Stimulated activated CD4-positive, alpha-beta T cell treated with anti-CD3 and anti-CD28 coated beads, Interleukin-12 subunit alpha, Interleukin-12 subunit beta, amount 100 ng/mL, for 48 hours (primary cell): ENCODE measurements around the gene UBXN10.
"Not testable (repeated sequence)": the region's sequence is repeated elsewhere in the genome, so short reads cannot be mapped to it uniquely, and the experiment has no call there.

ENCODE experiments used
- DNase-seq, 3 donors: peaks; one replicate each; pipeline ENCODE4 v3.0.0-alpha.2; 2020; ENCODE audit warnings: low read depth in 2 of 3, low spot score in 1 of 3

Gene UBXN10

DNA sequence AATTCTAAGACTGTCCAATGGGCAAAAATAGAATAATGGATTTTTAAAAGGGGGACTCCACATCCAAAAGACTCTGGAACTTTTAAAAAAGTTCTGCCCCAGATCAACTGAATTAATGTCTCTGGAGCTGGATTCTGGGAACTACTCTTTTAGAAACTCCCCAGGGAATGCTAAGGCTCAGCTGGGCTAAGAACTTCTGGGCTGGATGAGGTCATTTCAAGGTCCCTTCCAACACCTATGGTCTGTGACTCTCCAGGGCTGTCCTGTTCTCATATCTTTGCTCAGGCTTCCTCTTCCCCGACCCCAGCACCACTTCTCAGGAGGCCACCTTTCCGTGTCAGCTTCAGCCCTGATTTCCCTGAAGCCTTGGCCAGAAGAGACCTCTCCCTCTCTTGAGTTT lies 13.9 kb downstream of the UBXN10 start:
- no peak for DNase-seq

DNA sequence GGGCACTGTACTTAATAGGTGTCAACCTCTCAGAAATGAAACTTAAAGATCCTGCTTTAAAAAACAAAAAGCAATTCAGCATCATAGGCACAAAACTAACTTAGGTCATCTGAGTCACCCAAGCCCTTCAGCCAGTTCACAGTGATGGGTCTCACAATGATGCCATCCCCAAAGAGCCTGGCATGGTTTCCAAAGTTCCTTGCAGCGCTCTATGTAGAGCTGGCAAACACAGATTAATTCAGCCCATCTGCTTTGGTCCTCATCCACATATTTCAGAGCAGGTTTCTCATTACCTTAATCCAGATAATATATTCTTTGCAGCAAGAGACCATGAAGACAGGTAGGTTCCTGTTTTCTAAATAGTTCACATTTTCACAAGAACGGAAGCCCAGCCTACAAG lies 15.1 kb downstream of the UBXN10 start:
- no peak for DNase-seq

DNA sequence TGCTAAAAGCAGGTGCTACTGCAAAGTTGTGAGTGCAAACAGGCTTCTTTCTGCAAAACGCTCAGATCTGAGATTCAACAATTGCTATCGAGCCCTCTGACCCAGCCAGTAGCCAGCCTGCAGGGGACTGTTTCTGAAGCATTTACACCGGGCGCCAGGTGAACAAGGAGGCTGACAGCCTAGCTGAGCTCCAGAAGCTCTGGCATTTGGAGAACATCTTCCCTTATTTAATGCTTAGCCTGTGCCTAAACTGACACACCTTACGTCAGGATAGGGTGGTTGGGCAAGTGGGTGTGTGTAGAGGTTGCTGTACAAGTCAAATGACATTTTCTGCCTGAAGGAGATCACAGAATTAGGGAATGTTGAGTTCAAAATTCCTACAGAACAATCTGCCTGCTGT lies 16.3 kb downstream of the UBXN10 start:
- no peak for DNase-seq

DNA sequence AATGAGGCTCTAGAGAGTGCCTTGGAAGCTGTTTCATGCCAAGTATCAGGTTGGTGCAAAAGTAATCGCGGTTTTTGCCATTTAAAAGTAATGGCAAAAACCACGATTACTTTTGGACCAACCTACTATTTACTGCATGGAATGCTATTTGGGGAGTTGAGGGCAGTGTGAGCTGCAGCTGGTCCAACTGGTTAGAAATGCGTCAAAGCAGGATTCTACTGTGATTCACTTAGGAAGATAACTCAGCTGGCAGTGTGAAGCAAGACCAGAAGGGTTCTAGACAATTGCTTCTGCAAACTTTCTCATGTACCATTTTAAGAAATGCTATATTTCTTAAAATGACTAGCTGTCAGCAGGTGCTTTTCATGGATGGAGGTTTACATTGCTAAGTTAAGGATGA lies 21.6 kb downstream of the UBXN10 start:
- DNase-seq, result no peak

DNA sequence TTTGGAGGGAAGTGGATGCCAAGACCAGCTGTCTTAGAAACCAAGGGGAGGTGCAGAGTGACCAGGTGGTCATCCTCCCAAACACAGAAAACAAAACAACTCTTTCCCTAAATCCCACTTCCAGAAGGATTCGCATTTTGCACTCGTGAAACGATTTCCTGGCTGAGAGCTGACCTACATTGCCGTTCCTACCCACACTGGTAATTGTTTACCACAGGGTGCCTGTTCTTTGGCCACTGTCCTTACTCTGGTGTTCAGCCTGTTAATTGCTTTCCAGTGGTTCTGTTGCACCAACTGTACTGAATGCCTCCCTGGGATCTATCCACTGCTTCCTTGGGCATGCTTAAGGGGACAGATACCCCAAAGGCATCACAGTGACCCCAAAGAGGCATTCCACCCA lies 23.6 kb downstream of the UBXN10 start:
- DNase-seq, result no peak

DNA sequence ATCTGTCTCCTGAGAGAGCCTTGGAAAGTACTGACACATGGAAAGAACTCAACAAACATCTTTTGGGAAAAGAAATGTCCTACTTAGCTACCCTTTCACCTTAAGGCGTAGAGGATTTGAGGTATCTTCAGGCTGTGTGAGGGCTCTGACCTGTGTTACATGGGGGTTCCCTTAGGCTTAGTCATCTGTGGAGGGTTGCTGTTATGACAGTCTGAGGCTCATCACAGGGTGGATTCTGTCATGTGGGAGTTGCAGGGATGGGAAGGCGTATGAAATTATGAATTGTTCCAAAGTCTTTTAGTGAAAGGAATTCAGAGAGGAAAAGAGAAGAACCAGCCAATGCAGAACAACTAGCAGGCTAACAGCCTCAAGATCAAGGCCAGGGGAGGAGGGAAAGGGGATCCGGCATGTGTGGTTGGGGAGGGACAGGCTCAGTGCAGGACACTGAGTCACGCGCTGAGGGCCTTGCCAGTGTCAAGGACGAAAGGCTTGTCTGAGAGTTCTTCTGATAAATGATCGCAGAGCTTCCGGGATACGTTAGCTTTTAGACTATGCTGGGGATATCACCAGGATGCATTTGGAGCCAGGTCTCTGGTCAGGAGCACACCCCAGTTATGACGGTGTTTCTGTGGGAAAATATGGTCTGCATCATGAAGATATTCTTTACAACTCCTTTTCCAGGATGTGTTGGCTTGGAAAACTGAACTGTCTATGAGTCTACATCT lies 25.0 kb downstream of the UBXN10 start:
- no peak for DNase-seq

DNA sequence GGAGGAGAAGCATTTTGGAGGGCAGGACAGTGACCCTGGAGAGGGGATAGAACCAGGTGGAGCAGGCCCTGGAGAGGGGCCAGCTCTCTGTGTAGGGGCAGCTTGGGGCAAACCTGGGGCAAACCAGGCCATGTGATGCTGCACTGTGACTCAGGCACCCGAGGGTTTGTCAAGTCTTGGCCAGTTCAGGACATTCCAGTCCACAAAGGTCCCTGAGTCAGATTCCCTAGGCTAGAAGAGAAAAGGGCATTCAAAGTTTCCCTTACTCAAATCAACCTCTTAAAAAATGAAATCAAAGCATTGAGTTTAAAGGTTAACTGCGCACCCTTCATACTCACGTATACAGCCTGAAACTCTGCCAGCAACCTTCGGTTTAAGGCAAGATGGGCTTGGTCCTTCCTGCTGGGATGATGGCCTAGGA lies 25.6 kb downstream of the UBXN10 start:
- no peak for DNase-seq

DNA sequence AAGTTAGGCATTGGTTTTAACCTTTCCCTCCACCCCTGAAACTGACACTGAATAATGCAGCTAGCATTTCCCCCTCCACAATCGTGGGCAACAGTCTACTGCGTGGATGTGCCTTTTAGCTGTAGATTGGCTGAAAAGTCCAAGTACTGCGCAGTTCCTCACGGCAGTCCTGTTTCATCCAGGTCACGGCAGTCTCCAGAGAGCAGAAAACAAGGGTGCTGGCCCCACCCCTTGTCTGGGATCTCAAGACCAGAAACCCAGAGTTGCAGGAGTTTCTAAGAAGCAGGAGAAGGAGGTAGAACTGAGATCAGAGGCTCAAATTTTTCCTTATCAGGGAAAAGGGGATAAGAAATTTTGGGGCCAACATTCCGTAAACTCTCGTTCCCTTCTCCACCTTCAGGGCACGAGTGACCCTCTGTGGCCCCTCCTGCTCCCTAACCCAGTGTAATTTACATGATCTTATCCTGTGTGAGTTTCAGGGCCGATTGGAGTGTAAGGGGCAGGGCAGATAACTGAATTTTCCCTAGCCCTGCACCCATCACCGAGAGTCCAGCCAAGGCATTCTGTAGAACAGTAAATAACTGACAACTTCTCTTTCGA lies 26.3 kb downstream of the UBXN10 start:
- DNase-seq, result no peak

DNA sequence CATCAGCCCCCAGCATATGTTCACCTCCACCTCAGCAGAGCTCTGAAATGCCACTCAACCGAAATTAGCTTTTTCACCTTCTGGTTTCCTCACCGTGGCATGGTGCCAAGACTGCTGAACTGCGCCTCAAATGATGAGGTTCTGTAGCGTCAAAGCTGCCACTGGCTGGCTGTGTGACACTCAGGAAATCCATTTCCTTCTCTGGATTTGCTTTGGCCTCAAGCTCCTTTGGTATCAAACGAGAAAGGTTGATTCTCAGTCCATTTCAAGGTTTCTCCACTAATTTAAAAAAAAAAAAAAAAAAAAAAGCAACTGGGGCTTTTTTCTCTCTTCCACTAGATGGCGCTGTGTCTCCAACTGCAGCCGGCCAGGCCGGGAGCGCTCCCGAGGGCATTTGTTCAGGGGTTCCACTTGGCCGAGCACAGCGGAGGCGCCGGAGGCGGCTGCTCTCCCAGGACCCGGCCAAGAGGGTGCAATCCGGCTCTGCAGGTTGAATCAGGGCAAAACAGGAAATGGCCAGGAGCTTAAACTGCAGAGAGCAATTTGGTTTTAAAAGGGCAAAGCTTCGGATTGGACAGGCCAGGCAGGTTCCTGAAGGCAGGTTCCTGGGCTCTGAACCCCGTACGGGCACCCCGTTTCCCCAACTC lies 26.9 kb downstream of the UBXN10 start:
- DNase-seq, result peak; percentile 10 to 50 (median 38)

DNA sequence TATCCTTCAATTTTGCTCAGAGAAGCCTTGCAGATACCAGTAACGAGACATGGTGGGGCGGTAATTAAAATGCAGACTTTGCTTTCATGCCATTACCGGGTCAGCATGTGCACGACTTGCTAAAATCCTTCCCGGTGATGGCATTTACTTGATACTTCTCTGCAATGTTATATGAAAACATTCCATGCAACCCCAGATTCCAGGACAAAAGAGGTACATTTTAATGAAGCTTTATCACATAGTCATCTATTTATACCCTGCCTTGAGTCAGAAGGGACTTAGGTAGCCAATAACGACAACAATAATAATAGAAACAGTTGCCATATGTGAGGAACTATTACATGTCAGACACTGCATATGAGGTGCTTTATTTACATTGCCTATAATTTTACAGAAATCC lies 29.8 kb downstream of the UBXN10 start:
- DNase-seq, result no peak

DNA sequence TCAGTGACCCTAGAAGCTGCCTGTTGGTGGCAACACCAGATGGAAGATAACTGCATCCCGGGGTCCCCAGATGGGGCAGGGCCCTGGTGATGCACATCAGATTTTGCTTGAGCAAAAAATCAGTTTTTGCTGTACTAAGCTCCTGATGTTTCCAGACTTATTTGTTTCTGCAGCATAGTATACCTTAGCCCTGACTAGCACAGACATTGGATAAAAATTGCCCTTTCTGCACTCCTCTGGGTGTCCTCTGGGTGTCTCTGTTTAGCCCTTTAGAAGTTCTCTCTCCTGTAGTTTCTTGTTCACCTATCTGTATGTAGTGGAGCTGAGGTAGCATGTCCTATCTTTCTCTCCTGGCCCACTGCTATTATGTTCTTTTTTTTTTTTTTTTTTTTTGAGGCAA lies 30.7 kb downstream of the UBXN10 start:
- DNase-seq, result no peak

DNA sequence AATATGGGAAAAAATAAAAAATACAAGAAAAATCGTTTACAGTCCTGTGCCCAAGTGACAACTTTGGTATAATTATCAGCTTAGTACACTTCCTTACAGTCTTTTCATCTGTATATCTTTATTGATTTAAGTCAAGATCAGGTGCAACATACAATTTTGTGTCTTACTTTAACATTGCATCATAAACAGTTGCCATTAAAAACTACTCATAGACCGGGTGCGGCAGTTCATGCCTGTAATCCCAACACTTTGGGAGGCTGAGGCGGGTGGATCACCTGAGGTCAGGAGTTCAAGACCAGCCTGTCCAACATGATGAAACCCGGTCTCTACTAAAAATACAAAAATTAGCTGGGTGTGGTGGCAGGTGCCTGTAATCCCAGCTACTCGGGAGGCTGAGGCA lies 33.2 kb downstream of the UBXN10 start:
- DNase-seq, result not testable (repeated sequence)

DNA sequence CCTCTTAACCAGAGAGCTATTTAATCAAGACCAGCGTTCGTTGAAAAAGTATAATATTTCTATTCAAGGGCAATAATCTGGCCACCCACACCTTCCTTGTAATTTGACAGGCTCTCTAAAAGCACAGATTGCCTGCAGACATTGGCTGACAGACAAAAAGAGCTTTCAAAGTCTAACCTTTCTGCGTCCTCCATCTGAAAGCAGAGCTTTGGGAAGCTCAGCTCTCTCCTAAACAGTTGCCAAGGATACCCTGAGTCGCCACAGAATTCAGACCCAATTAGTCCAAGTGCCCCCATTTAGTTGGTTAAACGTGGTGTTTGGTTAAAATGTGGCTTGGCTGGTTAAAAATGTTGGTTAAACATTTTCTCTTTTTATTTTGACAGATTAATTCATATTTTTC lies 34.1 kb downstream of the UBXN10 start:
- no peak for DNase-seq

DNA sequence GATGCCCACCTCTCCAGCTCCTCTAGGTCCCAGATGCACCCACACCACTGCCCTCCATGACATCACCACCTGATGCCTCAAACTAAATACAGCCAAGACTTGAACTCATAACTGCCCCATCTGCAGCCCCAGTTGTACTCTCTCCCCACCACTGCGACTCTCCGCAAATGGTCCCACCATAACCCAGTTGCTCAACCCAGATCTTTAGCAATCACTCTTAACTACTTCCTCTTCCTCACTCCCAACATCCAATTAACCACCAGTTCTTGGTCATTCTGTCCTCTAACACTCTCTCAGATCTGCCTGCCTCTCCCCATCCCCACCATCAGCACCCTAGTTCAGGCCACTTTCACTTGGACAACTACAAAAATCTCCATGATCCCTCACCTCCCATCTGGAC lies 37.2 kb downstream of the UBXN10 start:
- DNase-seq, result no peak

DNA sequence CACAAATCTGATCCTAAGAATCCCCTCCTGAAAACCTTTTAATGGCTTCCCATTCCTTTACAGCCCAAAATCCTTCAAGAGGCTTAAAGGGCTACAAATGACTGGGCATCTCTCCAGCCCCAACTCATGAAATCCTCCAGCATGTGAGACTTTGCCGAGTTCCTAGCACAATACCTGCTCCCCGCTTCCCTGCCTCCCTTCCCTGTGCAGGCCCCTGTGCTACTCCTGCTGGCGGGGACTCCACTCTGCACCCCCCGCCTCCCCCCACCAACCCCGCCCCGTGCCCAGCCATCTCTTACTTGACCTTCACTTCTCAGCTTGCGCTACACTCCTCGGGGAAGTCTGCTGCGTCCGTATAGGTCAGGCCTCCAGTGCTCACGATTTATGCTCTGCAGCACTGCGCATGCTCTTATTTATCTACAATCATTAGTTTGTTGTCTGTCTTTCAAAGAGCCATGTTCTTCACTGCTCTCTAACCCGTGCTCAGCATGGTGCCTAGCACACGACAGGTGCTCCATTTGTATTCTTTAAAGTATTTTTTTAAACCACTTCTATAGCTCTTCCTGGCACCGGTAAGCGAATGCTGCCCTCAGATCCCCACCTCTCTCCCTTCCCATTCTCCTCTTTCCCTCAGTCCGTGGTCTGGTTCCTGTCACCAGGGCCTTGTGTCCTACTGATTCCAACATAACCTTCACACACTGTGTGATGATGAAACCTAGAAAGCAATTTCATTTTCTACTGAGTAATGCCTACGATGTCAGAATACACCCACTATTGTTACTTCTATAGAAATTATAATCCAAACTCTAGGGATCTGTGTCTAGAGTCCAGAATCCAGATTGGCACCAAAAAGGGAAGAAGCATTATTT lies 37.9 kb downstream of the UBXN10 start:
- no peak for DNase-seq

DNA sequence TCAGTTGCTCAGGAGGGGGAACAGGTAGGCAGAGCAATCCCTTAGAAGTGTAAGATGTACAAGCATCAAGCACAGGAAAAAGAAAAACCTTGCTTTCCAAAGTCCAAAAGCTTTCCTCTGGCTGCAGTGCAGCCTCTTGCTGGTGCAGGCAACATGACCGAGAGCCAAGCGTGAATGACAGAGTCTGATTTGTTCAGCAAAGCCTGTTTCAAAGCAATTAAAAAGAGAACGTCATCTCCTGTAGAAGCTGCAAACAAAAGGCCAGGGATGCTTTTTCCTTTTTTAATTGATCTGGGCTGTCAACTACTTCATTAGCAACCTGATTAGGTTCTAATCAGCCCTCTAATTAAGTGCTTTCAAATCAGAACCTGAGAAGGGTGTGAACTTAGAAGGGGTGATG lies 38.6 kb downstream of the UBXN10 start:
- no peak for DNase-seq

DNA sequence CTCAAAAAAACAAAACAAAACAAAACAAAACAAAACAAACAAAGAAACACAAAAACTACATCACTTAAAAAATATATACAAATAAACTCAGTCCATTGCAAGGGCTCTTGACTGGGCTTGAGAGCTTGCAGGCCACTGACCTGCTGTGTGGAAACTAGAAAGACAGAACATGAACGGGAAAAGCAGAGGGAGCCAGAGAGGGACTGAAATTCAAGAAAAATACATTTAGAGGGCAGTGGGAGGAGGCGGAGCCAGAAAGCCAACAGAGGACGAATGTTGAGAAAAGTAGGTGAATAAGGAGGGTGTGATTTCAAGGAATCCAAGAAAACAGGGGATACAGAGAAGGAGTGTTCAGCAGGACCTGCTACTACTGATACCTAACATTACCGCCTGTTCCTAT lies 41.8 kb downstream of the UBXN10 start:
- no peak for DNase-seq

DNA sequence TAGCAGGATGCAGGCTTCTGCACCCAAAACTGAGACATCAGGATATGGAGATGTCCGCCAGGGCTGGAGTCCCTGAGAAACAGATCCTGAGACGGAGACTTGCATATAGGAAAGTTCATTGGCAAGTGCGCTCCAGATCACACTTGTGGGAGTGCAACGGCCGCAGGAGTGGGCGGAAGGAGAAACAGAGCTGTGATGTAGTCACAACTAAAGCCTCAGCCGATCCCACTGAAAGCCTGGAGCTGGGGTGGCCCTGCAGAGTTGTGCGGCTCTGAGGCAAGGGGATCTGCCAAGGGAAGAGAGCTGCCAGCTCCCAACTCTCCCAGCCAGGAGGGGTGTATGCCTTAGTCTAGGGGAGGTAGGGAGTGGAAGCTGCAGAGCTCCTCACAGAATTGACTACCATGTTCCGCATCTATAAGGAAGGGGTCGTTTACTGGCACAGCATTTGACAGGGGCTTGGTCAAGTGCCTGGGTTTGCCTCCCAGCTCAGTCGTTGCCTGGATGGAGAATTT lies 42.5 kb downstream of the UBXN10 start:
- no peak for DNase-seq

DNA sequence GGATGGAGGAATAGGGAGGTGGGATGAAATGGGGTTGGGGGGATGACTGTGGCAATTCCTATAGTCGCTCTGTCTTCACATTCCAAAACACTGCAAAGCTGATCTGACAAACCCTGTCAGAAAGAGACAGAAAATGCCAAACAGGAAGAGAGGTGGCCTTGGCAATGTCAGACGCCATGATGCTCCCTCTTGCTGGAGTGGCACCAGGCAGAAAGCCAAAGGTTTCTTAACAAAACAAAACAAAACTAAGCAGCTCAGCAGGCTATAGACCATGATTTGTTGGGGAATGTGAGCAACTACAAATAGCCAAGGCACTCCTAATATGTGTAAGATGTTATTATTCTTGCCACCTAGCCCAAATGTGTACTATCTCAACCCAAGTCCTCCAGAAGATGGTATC lies 43.3 kb downstream of the UBXN10 start:
- no peak for DNase-seq

DNA sequence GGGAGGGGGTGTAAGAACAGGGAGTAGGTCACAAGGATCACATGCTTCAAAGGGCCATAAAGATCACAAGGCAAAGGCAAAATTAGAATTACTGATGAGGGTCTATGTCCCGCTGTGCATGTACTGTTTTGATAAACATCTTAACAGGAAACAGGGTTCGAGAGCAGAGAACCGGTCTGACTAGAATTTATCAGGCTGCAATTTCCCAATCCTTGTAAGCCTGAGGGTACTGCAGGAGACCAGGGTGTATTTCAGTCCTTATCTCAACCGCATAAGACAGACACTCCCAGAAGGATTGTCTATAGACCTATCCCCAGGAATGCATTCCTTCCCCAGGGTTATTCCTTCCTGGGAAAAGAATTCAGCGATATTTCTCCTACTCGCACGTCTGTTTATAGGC lies 46.7 kb downstream of the UBXN10 start:
- not testable (repeated sequence) for DNase-seq

DNA sequence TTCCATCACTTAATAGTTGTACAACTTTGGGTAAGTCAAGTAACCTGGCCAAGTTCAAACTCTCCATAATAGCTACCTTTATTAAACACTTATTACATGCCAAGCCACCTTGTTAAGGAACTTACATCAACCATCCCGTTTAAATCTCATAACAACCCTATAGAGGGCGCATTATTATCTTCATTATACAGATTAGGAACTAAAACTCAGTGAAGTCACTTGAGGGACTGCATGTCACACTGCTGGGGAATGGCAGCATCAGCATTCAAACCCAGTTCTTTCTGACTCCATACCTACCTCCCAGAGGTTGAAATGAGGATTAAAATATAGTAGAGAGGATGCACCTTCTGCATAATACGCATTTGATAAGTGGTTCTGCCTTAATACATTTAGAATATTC lies 47.5 kb downstream of the UBXN10 start:
- no peak for DNase-seq

DNA sequence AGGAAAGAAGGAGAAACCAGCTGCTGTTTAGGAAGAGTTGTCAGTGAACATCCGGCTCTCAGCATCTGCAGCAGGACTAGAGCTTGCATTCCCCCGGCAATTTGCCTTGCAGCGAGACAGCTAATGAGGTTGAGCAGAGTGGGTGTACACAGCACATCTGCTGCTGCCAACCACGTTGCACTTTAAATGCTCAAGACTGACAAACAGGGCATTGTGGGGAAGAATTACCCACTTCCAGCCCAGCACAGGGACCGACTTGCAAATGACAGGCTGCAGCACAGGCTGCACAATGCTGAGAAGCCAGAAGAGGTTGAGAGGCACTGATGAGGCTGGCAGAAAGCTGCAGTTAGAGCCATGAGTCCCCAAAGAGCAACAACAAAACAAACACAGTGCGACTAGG lies 48.0 kb downstream of the UBXN10 start:
- DNase-seq, result no peak
